H9 (cell line): Measurements from ENCODE around the gene SLC7A1. TPM values are rescaled to one million over a fixed set of nuclear protein-coding genes. Genes with fewer than 3 reads are reported as not detected.

Experiments
- DNase-seq: peaks from one replicate; pipeline ENCODE4 v3.0.0-alpha.2; 2017
- H2AFZ ChIP-seq: one replicate; pipeline ENCODE4 v1.6.1; 2013; ENCODE audit warnings: mild to moderate bottlenecking, low read length, control low read depth, moderate library complexity
- H2AK5ac ChIP-seq: 2 replicates; pipeline ENCODE4 v1.6.1; 2013; ENCODE audit warnings: low read length, control low read depth, mixed read lengths; ENCODE audit not compliant: insufficient read length
- H2BK120ac ChIP-seq: one replicate; pipeline ENCODE4 v1.6.1; 2013; ENCODE audit warnings: low read depth, mild to moderate bottlenecking, low read length, control low read depth, inconsistent platforms; ENCODE audit not compliant: poor library complexity, severe bottlenecking
- H2BK12ac ChIP-seq: 2 replicates; pipeline ENCODE4 v1.6.1; 2013; ENCODE audit warnings: low read length, control low read depth, mixed read lengths, low read depth; ENCODE audit not compliant: insufficient read length
- H2BK15ac ChIP-seq: 2 replicates; pipeline ENCODE4 v1.6.1; 2013; ENCODE audit warnings: low read depth, low read length, control low read depth
- H2BK20ac ChIP-seq: one replicate; pipeline ENCODE4 v1.6.1; 2013; ENCODE audit warnings: low read depth, mild to moderate bottlenecking, low read length, control low read depth, inconsistent platforms; ENCODE audit not compliant: poor library complexity, severe bottlenecking
- H2BK5ac ChIP-seq: 2 replicates; pipeline ENCODE4 v1.6.1; 2013; ENCODE audit warnings: low read length, control low read depth, mixed read lengths; ENCODE audit not compliant: insufficient read length
- H3K14ac ChIP-seq: 2 replicates; pipeline ENCODE4 v1.6.1; 2013; ENCODE audit warnings: low read length, control low read depth; ENCODE audit not compliant: insufficient read depth
- H3K18ac ChIP-seq: 2 replicates; pipeline ENCODE4 v1.6.1; 2013; ENCODE audit warnings: low read depth, mild to moderate bottlenecking, mixed read lengths, low read length, control low read depth; ENCODE audit not compliant: insufficient read length
- H3K23ac ChIP-seq: 2 replicates; pipeline ENCODE4 v1.6.1; 2013; ENCODE audit warnings: low read length, control low read depth, mixed read lengths, low read depth; ENCODE audit not compliant: insufficient read length
- H3K23me2 ChIP-seq: 2 replicates; pipeline ENCODE4 v1.6.1; 2013; ENCODE audit warnings: low read depth, mild to moderate bottlenecking, mixed read lengths, low read length, control low read depth; ENCODE audit not compliant: insufficient read length, poor library complexity, severe bottlenecking
- H3K27ac ChIP-seq: 2 replicates; pipeline ENCODE4 v1.5.1; 2013; ENCODE audit warnings: low read length, control low read depth, mixed read lengths, low read depth; ENCODE audit not compliant: insufficient read length
- H3K27me3 ChIP-seq: 2 replicates; pipeline ENCODE4 v1.6.1; 2013; ENCODE audit warnings: low read length, control low read depth, inconsistent platforms; ENCODE audit not compliant: insufficient read depth
- H3K4ac ChIP-seq: 2 replicates; pipeline ENCODE4 v1.6.1; 2013; ENCODE audit warnings: low read depth, mild to moderate bottlenecking, control low read depth, inconsistent platforms, low read length, moderate library complexity
- H3K4me1 ChIP-seq: 2 replicates; pipeline ENCODE4 v1.6.1; 2013; ENCODE audit warnings: low read length, control low read depth, inconsistent platforms; ENCODE audit not compliant: insufficient read depth
- H3K4me2 ChIP-seq: 2 replicates; pipeline ENCODE4 v1.6.1; 2013; ENCODE audit warnings: low read length, control low read depth, mixed read lengths; ENCODE audit not compliant: insufficient read length, insufficient read depth
- H3K56ac ChIP-seq: 2 replicates; pipeline ENCODE4 v1.6.1; 2013; ENCODE audit warnings: low read depth, mild to moderate bottlenecking, mixed read lengths, low read length, control low read depth; ENCODE audit not compliant: insufficient read length
- H3K79me1 ChIP-seq: 2 replicates; pipeline ENCODE4 v1.6.1; 2013; ENCODE audit warnings: low read depth, mild to moderate bottlenecking, moderate library complexity, low read length, control low read depth, inconsistent platforms; ENCODE audit not compliant: insufficient read depth, poor library complexity, severe bottlenecking
- H3K79me2 ChIP-seq: 2 replicates; pipeline ENCODE4 v1.6.1; 2013; ENCODE audit warnings: low read length, control low read depth, inconsistent platforms; ENCODE audit not compliant: insufficient read depth
- H3K9ac ChIP-seq: 2 replicates; pipeline ENCODE4 v1.6.1; 2013; ENCODE audit warnings: low read length, control low read depth, mixed read lengths; ENCODE audit not compliant: insufficient read length; ENCODE audit errors: extremely low read depth
- H3K9me3 ChIP-seq: one replicate; pipeline ENCODE4 v1.6.1; 2013; ENCODE audit warnings: low read depth, low read length, inconsistent platforms; ENCODE audit not compliant: control insufficient read depth
- H3T11ph ChIP-seq: one replicate; pipeline ENCODE4 v1.6.1; 2013; ENCODE audit warnings: mild to moderate bottlenecking, low read length, control low read depth, inconsistent platforms
- H4K20me1 ChIP-seq: one replicate; pipeline ENCODE4 v1.6.1; 2013; ENCODE audit not compliant: control insufficient read depth, insufficient read length, insufficient read depth
- H4K5ac ChIP-seq: 2 replicates; pipeline ENCODE4 v1.6.1; 2013; ENCODE audit warnings: low read depth, mild to moderate bottlenecking, mixed read lengths, low read length, control low read depth; ENCODE audit not compliant: insufficient read length
- H4K8ac ChIP-seq: replicated peaks from 2 replicates; pipeline ENCODE4 v1.6.1; 2013; ENCODE audit warnings: low read length, control low read depth, mixed read lengths, low read depth; ENCODE audit not compliant: insufficient read length
- H4K91ac ChIP-seq: 2 replicates; pipeline ENCODE4 v1.6.1; 2013; ENCODE audit warnings: low read depth, mild to moderate bottlenecking, moderate library complexity, mixed read lengths, low read length, control low read depth; ENCODE audit not compliant: insufficient read length
- H3K27ac Mint-ChIP-seq, 3 experiments: 2 replicates in 2 of 3; 3 replicates in 1 of 3; pipeline ENCODE4 v1.8.0; 2020 to 2021; ENCODE audit warnings: mixed read lengths in 3 of 3, mild to moderate bottlenecking in 1 of 3, moderate library complexity in 1 of 3
- H3K27me3 Mint-ChIP-seq: 2 replicates; pipeline ENCODE4 v1.8.0; 2021; ENCODE audit warnings: low read depth, mild to moderate bottlenecking, moderate library complexity, mixed read lengths
- H3K36me3 Mint-ChIP-seq, 3 experiments: 2 replicates in 2 of 3; 3 replicates in 1 of 3; pipeline ENCODE4 v1.8.0; 2020 to 2021; ENCODE audit warnings: low read depth in 3 of 3, mixed read lengths in 3 of 3; ENCODE audit not compliant: insufficient read depth in 1 of 3
- H3K4me1 Mint-ChIP-seq, 2 experiments: 2 replicates each; pipeline ENCODE4 v1.8.0; 2020; ENCODE audit warnings: mixed read lengths in 2 of 2
- H3K4me3 Mint-ChIP-seq, 2 experiments: 2 replicates in 1 of 2; 3 replicates in 1 of 2; pipeline ENCODE4 v1.8.0; 2020 to 2021; ENCODE audit warnings: mild to moderate bottlenecking in 2 of 2, mixed read lengths in 2 of 2, moderate library complexity in 1 of 2
- H3K9me3 Mint-ChIP-seq, 2 experiments: 2 replicates in 1 of 2; 3 replicates in 1 of 2; pipeline ENCODE4 v1.8.0; 2020; ENCODE audit warnings: mild to moderate bottlenecking in 2 of 2, mixed read lengths in 2 of 2, moderate library complexity in 1 of 2
- WGBS: extraction: QIAGEN DNeasy Blood & Tissue Kit; methylation state at CpG from one replicate; pipeline ENCODE4 v1.1.7; 2013; ENCODE audit warnings: missing lambda C conversion rate, low lambda C conversion rate, mixed read lengths; ENCODE audit not compliant: insufficient read length; ENCODE audit errors: extremely low coverage; 5-methylcytosine and 5-hydroxymethylcytosine counted together
- total RNA-seq: library from RNA; stranded (reverse); gene quantifications from 2 replicates; pipeline ENCODE4 v1.2.1, GENCODE V29; 2021
- TF ChIP-seq, protein P1 (sequence below): fragments of 200-600 bp; sonication (generic); conservative IDR thresholded peaks from 3 replicates; pipeline ENCODE4 v1.8.0; 2021; ENCODE audit warnings: antibody characterized with exemption, mild to moderate bottlenecking

SLC7A1 gene
- total RNA-seq, 1 experiment from 2014 or later, result 109 TPM

DNA sequence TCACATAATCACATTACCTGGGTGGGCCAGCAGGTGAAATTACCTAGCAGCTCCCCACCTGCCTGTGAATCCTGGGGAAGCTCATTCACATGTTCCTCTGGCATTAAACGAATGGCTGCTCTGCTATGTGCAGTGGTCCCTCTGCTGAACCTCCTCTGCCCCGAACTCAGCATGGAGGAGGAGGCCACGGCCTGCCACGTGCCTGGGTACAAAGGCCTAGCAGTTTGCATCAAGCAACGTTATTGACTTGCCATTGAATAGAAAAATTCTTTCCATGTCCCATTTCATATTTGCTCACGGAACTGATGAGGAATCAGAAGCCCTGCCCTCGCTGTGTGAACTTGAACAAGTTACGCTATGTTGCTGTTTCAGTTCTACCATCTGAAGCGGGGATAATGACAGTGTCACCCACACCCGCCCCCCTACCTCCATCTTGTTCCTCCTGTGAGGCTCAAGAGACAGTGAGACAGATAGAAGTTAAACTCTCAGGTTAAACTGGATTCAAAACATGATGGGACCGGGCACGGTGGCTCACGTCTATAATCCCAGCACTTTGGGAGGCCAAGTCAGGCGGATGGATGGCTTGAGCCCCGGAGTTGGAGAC, 25.3 kb downstream of the SLC7A1 start:
- H4K5ac ChIP-seq, result no peak overlapping the region
- no peak overlapping the region for H3K4me2 ChIP-seq
- H2BK120ac ChIP-seq, result no peak overlapping the region
- H3T11ph ChIP-seq, result no peak overlapping the region
- peaks cover 2 to 13% (median 6%) of the 10 kb centered on the region in 3 experiments; a peak in 5 of 7 replicates for H3K36me3 Mint-ChIP-seq
- no peak overlapping the region for H4K8ac ChIP-seq
- no peaks in the 10 kb centered on the region for H3K27me3 Mint-ChIP-seq
- H3K23ac ChIP-seq, result no peak overlapping the region
- no peaks in the 10 kb centered on the region for H3K27me3 ChIP-seq
- H4K91ac ChIP-seq, result no peak overlapping the region
- H3K9me3 ChIP-seq, result no peaks in the 10 kb centered on the region
- no peaks in the 10 kb centered on the region; a peak in 1 of 5 replicates for H3K9me3 Mint-ChIP-seq
- H2AK5ac ChIP-seq, result no peak overlapping the region
- H3K4me1 ChIP-seq, result peaks cover 14% of the 10 kb centered on the region
- H3K18ac ChIP-seq, result no peak overlapping the region
- DNase-seq, result no peak
- peak overlapping the region; percentile 49; the same call in 1 of the 2 replicates for H3K14ac ChIP-seq
- peak overlapping the region; percentile 31 to 74 (median 55); a peak in 5 of 7 replicates for H3K27ac Mint-ChIP-seq
- no peak overlapping the region for H3K9ac ChIP-seq
- peaks cover 82% of the 10 kb centered on the region for H3K79me2 ChIP-seq
- no peak overlapping the region for H3K56ac ChIP-seq
- no peak overlapping the region for H2BK20ac ChIP-seq
- no peak overlapping the region for H2AFZ ChIP-seq
- no CpG with 5 or more reads among the region's 15 CpGs for WGBS
- H3K4me1 Mint-ChIP-seq, result peaks cover 65 to 70% of the 10 kb centered on the region in 2 experiments
- TF ChIP-seq, protein P1, sequence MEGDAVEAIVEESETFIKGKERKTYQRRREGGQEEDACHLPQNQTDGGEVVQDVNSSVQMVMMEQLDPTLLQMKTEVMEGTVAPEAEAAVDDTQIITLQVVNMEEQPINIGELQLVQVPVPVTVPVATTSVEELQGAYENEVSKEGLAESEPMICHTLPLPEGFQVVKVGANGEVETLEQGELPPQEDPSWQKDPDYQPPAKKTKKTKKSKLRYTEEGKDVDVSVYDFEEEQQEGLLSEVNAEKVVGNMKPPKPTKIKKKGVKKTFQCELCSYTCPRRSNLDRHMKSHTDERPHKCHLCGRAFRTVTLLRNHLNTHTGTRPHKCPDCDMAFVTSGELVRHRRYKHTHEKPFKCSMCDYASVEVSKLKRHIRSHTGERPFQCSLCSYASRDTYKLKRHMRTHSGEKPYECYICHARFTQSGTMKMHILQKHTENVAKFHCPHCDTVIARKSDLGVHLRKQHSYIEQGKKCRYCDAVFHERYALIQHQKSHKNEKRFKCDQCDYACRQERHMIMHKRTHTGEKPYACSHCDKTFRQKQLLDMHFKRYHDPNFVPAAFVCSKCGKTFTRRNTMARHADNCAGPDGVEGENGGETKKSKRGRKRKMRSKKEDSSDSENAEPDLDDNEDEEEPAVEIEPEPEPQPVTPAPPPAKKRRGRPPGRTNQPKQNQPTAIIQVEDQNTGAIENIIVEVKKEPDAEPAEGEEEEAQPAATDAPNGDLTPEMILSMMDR, result no peak
- H3K27ac ChIP-seq, result no peak overlapping the region
- H2BK15ac ChIP-seq, result no peak overlapping the region
- no peak overlapping the region for H2BK5ac ChIP-seq
- no peak overlapping the region for H3K4me3 Mint-ChIP-seq
- no peak overlapping the region for H2BK12ac ChIP-seq
- H3K4ac ChIP-seq, result no peak overlapping the region
- no peaks in the 10 kb centered on the region for H3K23me2 ChIP-seq
- H3K79me1 ChIP-seq, result peaks cover 19% of the 10 kb centered on the region
- no peaks in the 10 kb centered on the region for H4K20me1 ChIP-seq
